Liver (tissue), 9 donors: ENCODE measurements around the gene NPAS2. TPM values are rescaled to one million over a fixed set of nuclear protein-coding genes. Genes with fewer than 3 reads are reported as not detected.

ENCODE experiments used
- DNase-seq: peaks from one replicate; pipeline ENCODE4 v3.0.0-alpha.2; 2017; ENCODE audit warnings: low spot score
- H3K27ac ChIP-seq, 2 donors: one replicate each; pipeline ENCODE4 v1.7.0; 2013; ENCODE audit warnings: inconsistent platforms in 2 of 2, low read length in 2 of 2, control low read depth in 1 of 2, low read depth in 1 of 2, mild to moderate bottlenecking in 1 of 2
- H3K27me3 ChIP-seq, 4 donors: one replicate each; pipeline versions ENCODE4 v1.6.1 to v1.7.0; 2013; ENCODE audit warnings: low read length in 3 of 4, inconsistent platforms in 1 of 4, mild to moderate bottlenecking in 1 of 4, moderate library complexity in 1 of 4; ENCODE audit not compliant: control insufficient read depth in 4 of 4, insufficient read depth in 4 of 4
- H3K36me3 ChIP-seq, 4 donors: one replicate each; pipeline versions ENCODE4 v1.6.1 to v1.7.0; 2013; ENCODE audit warnings: low read length in 3 of 4, mild to moderate bottlenecking in 3 of 4, low read depth in 1 of 4, moderate library complexity in 1 of 4; ENCODE audit not compliant: control insufficient read depth in 4 of 4, insufficient read depth in 3 of 4
- H3K4me1 ChIP-seq, 4 donors: one replicate each; pipeline versions ENCODE4 v1.6.1 to v1.7.0; 2013; ENCODE audit warnings: low read length in 3 of 4, mild to moderate bottlenecking in 3 of 4, moderate library complexity in 1 of 4; ENCODE audit not compliant: control insufficient read depth in 4 of 4, insufficient read depth in 4 of 4
- H3K4me3 ChIP-seq, 3 donors: one replicate each; pipeline versions ENCODE4 v1.6.1 to v1.7.0; 2013; ENCODE audit warnings: low read length in 3 of 3, control low read depth in 1 of 3, low read depth in 1 of 3, mild to moderate bottlenecking in 1 of 3
- H3K9ac ChIP-seq, 2 donors: one replicate each; pipeline ENCODE4 v1.7.0; 2013; ENCODE audit warnings: low read length in 2 of 2, mild to moderate bottlenecking in 2 of 2, moderate library complexity in 2 of 2, control low read depth in 1 of 2, low read depth in 1 of 2
- H3K9me3 ChIP-seq, 4 donors: one replicate each; pipeline versions ENCODE4 v1.6.1 to v1.7.0; 2013; ENCODE audit warnings: low read length in 3 of 4; ENCODE audit not compliant: control insufficient read depth in 4 of 4
- CTCF ChIP-seq: fragments of 150-350 bp; IDR thresholded peaks from 2 replicates; pipeline ENCODE4 v1.5.1; 2017; ENCODE audit warnings: improper control_type of control experiment, low read depth, low read length; ENCODE audit not compliant: missing input control
- EGR1 ChIP-seq, 2 donors: IDR thresholded peaks; 2 replicates each; pipeline ENCODE4 v1.6.1; 2016 to 2018; ENCODE audit warnings: antibody characterized with exemption in 2 of 2, low read depth in 2 of 2
- FOXA1 ChIP-seq: IDR thresholded peaks from 2 replicates; pipeline ENCODE4 v1.6.1; 2016; ENCODE audit warnings: antibody characterized with exemption
- FOXA2 ChIP-seq: IDR thresholded peaks from 2 replicates; pipeline ENCODE4 v1.6.1; 2016; ENCODE audit warnings: antibody characterized with exemption
- GABPA ChIP-seq, 2 donors: IDR thresholded peaks in 1 of 2; conservative IDR thresholded peaks in 1 of 2; 2 replicates each; pipeline ENCODE4 v1.6.1; 2016; ENCODE audit warnings: antibody characterized with exemption in 2 of 2, mild to moderate bottlenecking in 1 of 2, moderate library complexity in 1 of 2
- HNF4A ChIP-seq, 2 donors: conservative IDR thresholded peaks; 2 replicates each; pipeline ENCODE4 v1.6.1; 2016; ENCODE audit warnings: antibody characterized with exemption in 2 of 2, mild to moderate bottlenecking in 2 of 2
- HNF4G ChIP-seq: IDR thresholded peaks from 2 replicates; pipeline ENCODE4 v1.6.1; 2016; ENCODE audit warnings: antibody characterized with exemption
- JUND ChIP-seq, 2 donors: IDR thresholded peaks; 2 replicates each; pipeline ENCODE4 v1.6.1; 2016; ENCODE audit warnings: antibody characterized with exemption in 2 of 2
- MAX ChIP-seq: IDR thresholded peaks from 2 replicates; pipeline ENCODE4 v1.6.1; 2016; ENCODE audit warnings: antibody characterized with exemption
- NR2F2 ChIP-seq: IDR thresholded peaks from 2 replicates; pipeline ENCODE4 v1.6.1; 2016; ENCODE audit warnings: antibody characterized with exemption
- RAD21 ChIP-seq, 2 donors: IDR thresholded peaks; 2 replicates each; pipeline ENCODE4 v1.6.1; 2016; ENCODE audit warnings: antibody characterized with exemption in 2 of 2, mild to moderate bottlenecking in 2 of 2
- RXRA ChIP-seq, 2 donors: IDR thresholded peaks; 2 replicates each; pipeline ENCODE4 v1.6.1; 2017 to 2018; ENCODE audit warnings: antibody characterized with exemption in 2 of 2, mild to moderate bottlenecking in 1 of 2
- SP1 ChIP-seq: IDR thresholded peaks from 2 replicates; pipeline ENCODE4 v1.6.1; 2018; ENCODE audit warnings: antibody characterized with exemption, mild to moderate bottlenecking
- TAF1 ChIP-seq: conservative IDR thresholded peaks from 2 replicates; pipeline ENCODE4 v1.6.1; 2016; ENCODE audit warnings: antibody characterized with exemption, mild to moderate bottlenecking
- YY1 ChIP-seq: IDR thresholded peaks from 2 replicates; pipeline ENCODE4 v1.6.1; 2016; ENCODE audit warnings: antibody characterized with exemption, mild to moderate bottlenecking
- WGBS: extraction: QIAGEN DNeasy Blood & Tissue Kit; methylation state at CpG from one replicate; pipeline ENCODE4 v1.1.7; 2013; 5-methylcytosine and 5-hydroxymethylcytosine counted together
- polyA plus RNA-seq, 2 donors: library from polyadenylated mRNA; stranded (reverse) in 1 of 2; unstranded in 1 of 2; fragments of 200-250 nt in 1 of 2; fragments of >200 nt in 1 of 2; fragmentation: Nextera tagmentation in 1 of 2; extraction: Ambion mirVana in 1 of 2; gene quantifications; one replicate each; pipeline versions ENCODE4 v1.2.1 to v1.2.3, GENCODE V29; 2013 to 2015
- total RNA-seq, 2 donors: library from RNA; depleted of rRNA; stranded (reverse); fragments of >200 nt; gene quantifications; one replicate each; pipeline ENCODE4 v1.2.3, GENCODE V29; 2014
- TF ChIP-seq, protein P1 (sequence below): IDR thresholded peaks from 2 replicates; pipeline ENCODE4 v1.6.1; 2016; ENCODE audit warnings: antibody characterized with exemption
- TF ChIP-seq, protein P2 (sequence below): IDR thresholded peaks from 2 replicates; pipeline ENCODE4 v1.6.1; 2016; ENCODE audit warnings: antibody characterized with exemption
- TF ChIP-seq, protein P3 (sequence below): IDR thresholded peaks from 2 replicates; pipeline ENCODE4 v1.6.1; 2016; ENCODE audit warnings: antibody characterized with exemption, mild to moderate bottlenecking
- donor health status: healthy.
- donor health status: healthy.
- donor health status: healthy.
- donor health status: healthy.
- donor health status: healthy.

NPAS2 gene
- total and polyA plus RNA-seq, 4 donors = 0.33 to 24.3 (median 6.6) TPM

DNA sequence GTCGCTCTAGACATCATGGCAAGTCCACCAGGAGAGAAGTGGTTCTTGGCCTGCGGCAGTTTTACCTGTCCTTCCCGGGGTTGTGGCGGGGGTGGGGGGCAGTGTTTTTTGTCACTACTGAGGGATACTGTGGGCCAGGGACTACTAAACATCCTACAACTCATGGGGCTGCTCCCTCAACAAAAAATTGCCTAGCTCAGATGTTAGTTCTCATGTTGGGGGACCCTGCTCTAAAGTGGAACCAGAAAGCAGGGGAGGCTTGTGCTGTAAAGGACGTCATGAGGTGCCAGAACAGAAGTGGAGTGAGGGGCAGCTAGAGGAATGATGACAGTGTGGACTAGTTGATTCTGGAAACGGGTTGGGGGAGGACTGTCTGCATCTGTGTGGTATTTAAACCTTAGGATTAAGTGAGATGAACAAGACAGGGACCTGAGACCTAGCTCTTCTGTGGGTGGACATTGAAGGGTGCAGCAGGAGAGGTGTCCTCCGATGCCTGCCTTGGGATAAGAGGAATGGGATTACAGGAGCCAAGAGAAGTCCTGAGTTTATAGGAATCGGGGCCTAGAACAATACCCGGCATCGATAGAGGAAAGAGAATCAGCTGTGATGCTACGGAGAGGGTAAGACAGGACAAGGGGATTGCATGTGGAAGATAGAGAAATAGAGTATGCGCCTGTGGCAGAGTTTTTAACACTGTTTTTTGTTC is 184.8 kb downstream of the NPAS2 start:
- DNase-seq = no peak
- no peaks in the 10 kb centered on the region for H3K9me3 ChIP-seq
- no peak overlapping the region for H3K27ac ChIP-seq
- peaks cover 0 to 18% (median 8%) of the 10 kb centered on the region in 4 donors for H3K4me1 ChIP-seq
- H3K27me3 ChIP-seq = no peaks in the 10 kb centered on the region
- WGBS = 93% methylated on average over 12 of the region's 12 CpGs
- H3K9ac ChIP-seq = no peak overlapping the region
- TF ChIP-seq, protein P1, sequence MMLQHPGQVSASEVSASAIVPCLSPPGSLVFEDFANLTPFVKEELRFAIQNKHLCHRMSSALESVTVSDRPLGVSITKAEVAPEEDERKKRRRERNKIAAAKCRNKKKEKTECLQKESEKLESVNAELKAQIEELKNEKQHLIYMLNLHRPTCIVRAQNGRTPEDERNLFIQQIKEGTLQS = no peak
- no peak for TF ChIP-seq HNF4G
- peaks cover 11 to 52% (median 46%) of the 10 kb centered on the region in 4 donors for H3K36me3 ChIP-seq
- H3K4me3 ChIP-seq = no peak overlapping the region

- TF ChIP-seq FOXA1 = no peak
- no peak for TF ChIP-seq YY1
- no peak for TF ChIP-seq CTCF
- TF ChIP-seq, protein P1 = no peak
- no peak for TF ChIP-seq TAF1
- TF ChIP-seq RAD21 (IDR thresholded peaks at IDR 0.05) = no peak
- no peak for TF ChIP-seq JUND (IDR thresholded peaks at IDR 0.05)
- no peak for TF ChIP-seq SP1
- TF ChIP-seq, protein P2, sequence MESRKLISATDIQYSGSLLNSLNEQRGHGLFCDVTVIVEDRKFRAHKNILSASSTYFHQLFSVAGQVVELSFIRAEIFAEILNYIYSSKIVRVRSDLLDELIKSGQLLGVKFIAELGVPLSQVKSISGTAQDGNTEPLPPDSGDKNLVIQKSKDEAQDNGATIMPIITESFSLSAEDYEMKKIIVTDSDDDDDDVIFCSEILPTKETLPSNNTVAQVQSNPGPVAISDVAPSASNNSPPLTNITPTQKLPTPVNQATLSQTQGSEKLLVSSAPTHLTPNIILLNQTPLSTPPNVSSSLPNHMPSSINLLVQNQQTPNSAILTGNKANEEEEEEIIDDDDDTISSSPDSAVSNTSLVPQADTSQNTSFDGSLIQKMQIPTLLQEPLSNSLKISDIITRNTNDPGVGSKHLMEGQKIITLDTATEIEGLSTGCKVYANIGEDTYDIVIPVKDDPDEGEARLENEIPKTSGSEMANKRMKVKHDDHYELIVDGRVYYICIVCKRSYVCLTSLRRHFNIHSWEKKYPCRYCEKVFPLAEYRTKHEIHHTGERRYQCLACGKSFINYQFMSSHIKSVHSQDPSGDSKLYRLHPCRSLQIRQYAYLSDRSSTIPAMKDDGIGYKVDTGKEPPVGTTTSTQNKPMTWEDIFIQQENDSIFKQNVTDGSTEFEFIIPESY = no peak
- no peak for TF ChIP-seq MAX
- TF ChIP-seq EGR1 (IDR thresholded peaks at IDR 0.05; ENCODE audit: low read depth in 2 of 2) = no peak
- TF ChIP-seq FOXA2 = no peak
- TF ChIP-seq, protein P3, sequence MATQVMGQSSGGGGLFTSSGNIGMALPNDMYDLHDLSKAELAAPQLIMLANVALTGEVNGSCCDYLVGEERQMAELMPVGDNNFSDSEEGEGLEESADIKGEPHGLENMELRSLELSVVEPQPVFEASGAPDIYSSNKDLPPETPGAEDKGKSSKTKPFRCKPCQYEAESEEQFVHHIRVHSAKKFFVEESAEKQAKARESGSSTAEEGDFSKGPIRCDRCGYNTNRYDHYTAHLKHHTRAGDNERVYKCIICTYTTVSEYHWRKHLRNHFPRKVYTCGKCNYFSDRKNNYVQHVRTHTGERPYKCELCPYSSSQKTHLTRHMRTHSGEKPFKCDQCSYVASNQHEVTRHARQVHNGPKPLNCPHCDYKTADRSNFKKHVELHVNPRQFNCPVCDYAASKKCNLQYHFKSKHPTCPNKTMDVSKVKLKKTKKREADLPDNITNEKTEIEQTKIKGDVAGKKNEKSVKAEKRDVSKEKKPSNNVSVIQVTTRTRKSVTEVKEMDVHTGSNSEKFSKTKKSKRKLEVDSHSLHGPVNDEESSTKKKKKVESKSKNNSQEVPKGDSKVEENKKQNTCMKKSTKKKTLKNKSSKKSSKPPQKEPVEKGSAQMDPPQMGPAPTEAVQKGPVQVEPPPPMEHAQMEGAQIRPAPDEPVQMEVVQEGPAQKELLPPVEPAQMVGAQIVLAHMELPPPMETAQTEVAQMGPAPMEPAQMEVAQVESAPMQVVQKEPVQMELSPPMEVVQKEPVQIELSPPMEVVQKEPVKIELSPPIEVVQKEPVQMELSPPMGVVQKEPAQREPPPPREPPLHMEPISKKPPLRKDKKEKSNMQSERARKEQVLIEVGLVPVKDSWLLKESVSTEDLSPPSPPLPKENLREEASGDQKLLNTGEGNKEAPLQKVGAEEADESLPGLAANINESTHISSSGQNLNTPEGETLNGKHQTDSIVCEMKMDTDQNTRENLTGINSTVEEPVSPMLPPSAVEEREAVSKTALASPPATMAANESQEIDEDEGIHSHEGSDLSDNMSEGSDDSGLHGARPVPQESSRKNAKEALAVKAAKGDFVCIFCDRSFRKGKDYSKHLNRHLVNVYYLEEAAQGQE = no peak
- TF ChIP-seq NR2F2 = no peak
- TF ChIP-seq HNF4A (conservative IDR thresholded peaks at IDR 0.05) = no peak
- TF ChIP-seq RXRA (IDR thresholded peaks at IDR 0.05) = no peak
- no peak for TF ChIP-seq GABPA (IDR thresholded peaks at IDR 0.05 in 1 of 2, conservative IDR thresholded peaks at IDR 0.05 in 1 of 2)
- TF ChIP-seq HNF4G = no peak
- Histone ChIP-seq H3K9ac (no peak overlapping the region), H3K4me1 (peaks cover 0 to 18% (median 8%) of the 10 kb centered on the region in 4 donors), H3K36me3 (peaks cover 12 to 61% (median 52%) of the 10 kb centered on the region in 4 donors), H3K9me3 (no peaks in the 10 kb centered on the region), H3K27me3 (no peaks in the 10 kb centered on the region), H3K4me3 (no peak overlapping the region), H3K27ac (no peak overlapping the region)
- no peak for DNase-seq
- 88% methylated on average over 4 of the region's 4 CpGs for WGBS
These were observed 186.3 kb downstream of the NPAS2 start for GRCh38 chr2:101006065-101006715.
